HCT116 (cell line): Measurements from ENCODE around the gene PITPNC1. TPM values are rescaled to one million over a fixed set of nuclear protein-coding genes. Genes with fewer than 3 reads are reported as not detected.
A peak's percentile ranks its signal among the peaks of the same experiment; 100 is the strongest.

Experiments
- ATAC-seq: fragments of 200-7000 bp; cut with Tn5 transposase; 2 replicates; pipeline ENCODE4 v1.9.1; 2020; ENCODE audit warnings: mild to moderate bottlenecking, moderate library complexity
- BruUV-seq: library from RNA; stranded (reverse); fragments of 400-500 nt; replicated peaks from 2 replicates; lab custom pipeline; 2021; lab: Mats Ljungman, UMichigan
- CTCF ChIA-PET: fragments of 300-600 bp; sonication (Branson Sonifier 250); formaldehyde crosslinking; loops from one replicate; lab custom pipeline; 2021; ENCODE audit warnings: antibody characterized with exemption; lab: Charles Lee
- POLR2A ChIA-PET: fragments of 300-600, 350-600 bp; sonication (Branson Sonifier 250); formaldehyde crosslinking; loops from one replicate; lab custom pipeline; 2021; ENCODE audit warnings: antibody characterized with exemption; lab: Charles Lee
- RAD21 ChIA-PET, 2 experiments: fragments of 300-600 bp; sonication (Branson Sonifier 250); formaldehyde crosslinking; loops; one replicate each; lab custom pipeline; 2023; ENCODE audit warnings: low total read pairs in 2 of 2; ENCODE audit not compliant: uncharacterized antibody in 2 of 2, unreplicated experiment in 2 of 2, low non-redundant PET in 1 of 2; lab: Charles Lee
- DNase-seq: peaks from one replicate; pipeline ENCODE4 v3.0.0-alpha.2; 2010; ENCODE audit warnings: low read depth, low spot score
- H2AFZ ChIP-seq: fragments of 200-600 bp; shearing (Covaris generic), sonication (generic); 2 replicates; pipeline ENCODE4 v1.6.1; 2017; ENCODE audit warnings: low read depth, mixed run types, mixed read lengths, antibody characterized with exemption, low read length; ENCODE audit not compliant: poor library complexity, severe bottlenecking
- H3K27ac ChIP-seq: 2 replicates; pipeline ENCODE4 v1.5.1; 2012; ENCODE audit warnings: low read depth, low read length
- H3K27me3 ChIP-seq: fragments of 200-600 bp; sonication (generic); 2 replicates; pipeline ENCODE4 v1.6.1; 2016; ENCODE audit warnings: mixed run types, low read length, mixed read lengths; ENCODE audit not compliant: insufficient read depth
- H3K36me3 ChIP-seq, 2 experiments: fragments of 200-500 bp in 1 of 2; fragments of 200-600 bp in 1 of 2; sonication (Bioruptor generic) in 1 of 2; sonication (generic) in 1 of 2; 2 replicates each; pipeline versions ENCODE4 v1.5.1 to v1.6.1; 2014 to 2016; ENCODE audit warnings: low read length in 2 of 2, inconsistent platforms in 1 of 2, mixed read lengths in 1 of 2, mixed run types in 1 of 2; ENCODE audit not compliant: insufficient read depth in 2 of 2, control insufficient read depth in 1 of 2
- H3K4me1 ChIP-seq, 2 experiments: fragments of 200-600 bp in 1 of 2; sonication (generic) in 1 of 2; 2 replicates each; pipeline versions ENCODE4 v1.5.1 to v1.6.1; 2012 to 2017; ENCODE audit warnings: low read length in 2 of 2, inconsistent platforms in 1 of 2, mild to moderate bottlenecking in 1 of 2, mixed read lengths in 1 of 2, mixed run types in 1 of 2, moderate library complexity in 1 of 2; ENCODE audit not compliant: insufficient read depth in 2 of 2, control insufficient read depth in 1 of 2
- H3K4me2 ChIP-seq: fragments of 200-600 bp; sonication (generic); 2 replicates; pipeline ENCODE4 v1.6.1; 2017; ENCODE audit warnings: mixed run types, low read length, mixed read lengths
- H3K4me3 ChIP-seq, 2 experiments: fragments of 200-600 bp in 1 of 2; sonication (generic) in 1 of 2; replicated peaks in 1 of 2; 2 replicates each; pipeline ENCODE4 v1.5.1; 2011 to 2016; ENCODE audit warnings: low read length in 2 of 2, control low read depth in 1 of 2, low read depth in 1 of 2, mild to moderate bottlenecking in 1 of 2, mixed read lengths in 1 of 2, mixed run types in 1 of 2
- H3K79me2 ChIP-seq: fragments of 200-600 bp; sonication (generic); 2 replicates; pipeline ENCODE4 v1.6.1; 2017; ENCODE audit warnings: mild to moderate bottlenecking, mixed run types, low read length, moderate library complexity, mixed read lengths; ENCODE audit not compliant: insufficient read depth
- H3K9ac ChIP-seq: fragments of 200-600 bp; sonication (generic); 2 replicates; pipeline ENCODE4 v1.6.1; 2016; ENCODE audit warnings: low read length, mixed read lengths
- H3K9me2 ChIP-seq: fragments of 200-600 bp; sonication (generic), shearing (Covaris generic); 2 replicates; pipeline ENCODE4 v1.6.1; 2017; ENCODE audit warnings: mixed run types, mild to moderate bottlenecking, moderate library complexity; ENCODE audit not compliant: insufficient read depth
- H3K9me3 ChIP-seq, 2 experiments: fragments of 200-500 bp in 1 of 2; fragments of 200-600 bp in 1 of 2; sonication (Bioruptor generic) in 1 of 2; sonication (generic) in 1 of 2; 2 replicates each; pipeline ENCODE4 v1.6.1; 2014 to 2017; ENCODE audit warnings: low read length in 2 of 2, mixed read lengths in 2 of 2, inconsistent platforms in 1 of 2, low read depth in 1 of 2, mild to moderate bottlenecking in 1 of 2, mixed run types in 1 of 2, moderate library complexity in 1 of 2; ENCODE audit not compliant: control insufficient read depth in 1 of 2, insufficient read depth in 1 of 2
- H4K20me1 ChIP-seq: fragments of 200-600 bp; sonication (generic), shearing (Covaris generic); 2 replicates; pipeline ENCODE4 v1.6.1; 2017; ENCODE audit warnings: mixed run types, mild to moderate bottlenecking, moderate library complexity; ENCODE audit not compliant: insufficient read depth
- RAD21 ChIP-seq: IDR thresholded peaks from 2 replicates; pipeline ENCODE4 v1.6.1; 2012; ENCODE audit warnings: low read depth, mild to moderate bottlenecking
- SIN3A ChIP-seq: IDR thresholded peaks from 2 replicates; pipeline ENCODE4 v1.6.1; 2012; ENCODE audit warnings: low read depth
- SRF ChIP-seq: IDR thresholded peaks from 2 replicates; pipeline ENCODE4 v1.6.1; 2012; ENCODE audit warnings: low read depth
- intact Hi-C: fragments of 100-400 bp; cut with micrococcal nuclease; formaldehyde crosslinking; loops from 2 replicates; pipeline ENCODE4 v1.10.0; 2022
- total RNA-seq: library from RNA; stranded (reverse); gene quantifications from one replicate; pipeline ENCODE4 v1.2.1, GENCODE V29; 2021; ENCODE audit not compliant: unreplicated experiment
- TF ChIP-seq, protein P1 (sequence below), 3 experiments: fragments of 200-600 bp in 1 of 3; sonication (generic) in 1 of 3; IDR thresholded peaks in 2 of 3; conservative IDR thresholded peaks in 1 of 3; 2 replicates each; pipeline ENCODE4 v1.5.1; 2012 to 2017; ENCODE audit warnings: low read depth in 2 of 3, low read length in 2 of 3, antibody characterized with exemption in 1 of 3, borderline replicate concordance in 1 of 3, control low read depth in 1 of 3, mild to moderate bottlenecking in 1 of 3, mixed read lengths in 1 of 3, mixed run types in 1 of 3, moderate library complexity in 1 of 3; ENCODE audit not compliant: insufficient read depth in 1 of 3

Gene PITPNC1
- total RNA-seq, 1 experiment from 2014 or later, result 41.9 TPM

DNA sequence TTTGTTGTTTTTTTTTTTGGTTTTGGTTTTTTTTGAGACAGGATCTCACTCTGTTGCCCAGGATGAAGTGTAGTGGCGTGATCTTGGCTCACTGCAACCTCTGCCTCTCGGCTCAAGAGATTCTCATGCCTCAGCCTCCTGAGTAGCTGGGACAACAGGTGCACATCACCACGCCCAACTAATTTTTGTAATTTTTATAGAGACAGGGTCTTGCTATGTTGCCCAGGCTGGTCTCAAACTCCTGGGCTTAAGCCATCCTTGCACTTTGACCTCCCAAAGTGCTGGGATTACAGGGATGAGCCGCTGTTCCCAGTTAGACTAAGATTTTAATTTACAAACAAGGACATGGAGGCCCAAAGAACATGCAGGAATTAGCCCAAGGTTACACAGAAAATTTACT is 248.9 kb downstream of the PITPNC1 start:
- Histone ChIP-seq H3K27me3 (no peaks in the 10 kb centered on the region), H3K9me3 (no peaks in the 10 kb centered on the region), H4K20me1 (no peaks in the 10 kb centered on the region), H2AFZ (no peak overlapping the region), H3K27ac (no peak overlapping the region), H3K4me1 (no peaks in the 10 kb centered on the region), H3K79me2 (no peaks in the 10 kb centered on the region), H3K4me3 (no peak overlapping the region), H3K36me3 (no peaks in the 10 kb centered on the region), H3K9me2 (no peaks in the 10 kb centered on the region), H3K4me2 (no peak overlapping the region), H3K9ac (no peak overlapping the region)
- intact Hi-C loops, result no loop called here
- no peak for ATAC-seq
- no peak for TF ChIP-seq SRF
- no peak for DNase-seq
- CTCF ChIA-PET, result no interaction called here
- RAD21 ChIA-PET, result no interaction called here
- POLR2A ChIA-PET, result no interaction called here
- no TSS peak for BruUV-seq

DNA sequence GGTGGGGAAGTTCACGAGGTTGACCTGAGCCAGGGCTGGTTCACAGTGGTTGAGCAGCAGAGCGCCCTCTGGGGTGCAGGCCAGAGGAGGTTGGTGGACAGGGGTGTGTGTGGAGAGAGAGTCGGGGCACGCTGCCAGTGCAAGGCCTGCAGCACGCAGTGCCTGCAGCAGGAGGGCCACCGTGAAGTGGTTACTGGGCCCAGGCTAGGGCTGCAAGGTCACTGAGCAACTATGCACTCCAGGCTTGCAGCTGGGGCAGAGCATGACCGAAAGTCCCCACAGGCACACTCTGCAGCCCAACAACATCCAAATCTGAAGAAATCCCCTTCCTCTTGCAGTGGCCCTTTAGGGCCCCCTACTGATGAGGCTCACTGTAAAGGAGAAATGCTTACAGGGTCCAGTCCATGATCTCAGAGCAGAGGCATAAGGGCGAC is 251.5 kb downstream of the PITPNC1 start:
- no peak overlapping the region for H3K4me3 ChIP-seq
- ChIA-PET RAD21 (interaction anchor here in 1 of 2 experiments (1.2 kb wide), 1 partner anchor 254 kb away, joined by 5 read pairs; no protein-coding TSS in a partner anchor), CTCF (interaction anchor here (0.5 to 1.7 kb wide), 4 partner anchors 78 to 254 kb away, joined by 3 to 9 read pairs (median 4); no protein-coding TSS in a partner anchor), POLR2A (interaction anchor here (1.3 kb wide), 1 partner anchor 9 kb away, joined by 3 read pairs; no protein-coding TSS in a partner anchor)
- H3K4me2 ChIP-seq, result no peak overlapping the region
- H3K9me3 ChIP-seq, result no peaks in the 10 kb centered on the region
- intact Hi-C loops, result loop anchor here (2.0 kb wide), 1 partner anchor 250 kb away; no protein-coding TSS in a partner anchor
- DNase-seq, result no peak
- H3K9me2 ChIP-seq, result no peaks in the 10 kb centered on the region
- peak; percentile 76 for ATAC-seq
- H3K36me3 ChIP-seq, result no peaks in the 10 kb centered on the region
- H4K20me1 ChIP-seq, result no peaks in the 10 kb centered on the region
- no peak overlapping the region for H3K9ac ChIP-seq
- H3K79me2 ChIP-seq, result no peaks in the 10 kb centered on the region
- H3K27me3 ChIP-seq, result no peaks in the 10 kb centered on the region
- TF ChIP-seq, protein P1, sequence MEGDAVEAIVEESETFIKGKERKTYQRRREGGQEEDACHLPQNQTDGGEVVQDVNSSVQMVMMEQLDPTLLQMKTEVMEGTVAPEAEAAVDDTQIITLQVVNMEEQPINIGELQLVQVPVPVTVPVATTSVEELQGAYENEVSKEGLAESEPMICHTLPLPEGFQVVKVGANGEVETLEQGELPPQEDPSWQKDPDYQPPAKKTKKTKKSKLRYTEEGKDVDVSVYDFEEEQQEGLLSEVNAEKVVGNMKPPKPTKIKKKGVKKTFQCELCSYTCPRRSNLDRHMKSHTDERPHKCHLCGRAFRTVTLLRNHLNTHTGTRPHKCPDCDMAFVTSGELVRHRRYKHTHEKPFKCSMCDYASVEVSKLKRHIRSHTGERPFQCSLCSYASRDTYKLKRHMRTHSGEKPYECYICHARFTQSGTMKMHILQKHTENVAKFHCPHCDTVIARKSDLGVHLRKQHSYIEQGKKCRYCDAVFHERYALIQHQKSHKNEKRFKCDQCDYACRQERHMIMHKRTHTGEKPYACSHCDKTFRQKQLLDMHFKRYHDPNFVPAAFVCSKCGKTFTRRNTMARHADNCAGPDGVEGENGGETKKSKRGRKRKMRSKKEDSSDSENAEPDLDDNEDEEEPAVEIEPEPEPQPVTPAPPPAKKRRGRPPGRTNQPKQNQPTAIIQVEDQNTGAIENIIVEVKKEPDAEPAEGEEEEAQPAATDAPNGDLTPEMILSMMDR (IDR thresholded peaks at IDR 0.05 in 2 of 3, conservative IDR thresholded peaks at IDR 0.05 in 1 of 3; ENCODE audit: borderline replicate concordance in 1 of 3, insufficient read depth in 1 of 3, low read depth in 2 of 3, low read length in 2 of 3), result peak; percentile 24 to 36 (median 28); a peak in 3 of 6 replicates
- TF ChIP-seq SIN3A, result no peak
- peak; percentile 48 for TF ChIP-seq RAD21
- H2AFZ ChIP-seq, result no peak overlapping the region
- H3K27ac ChIP-seq, result no peak overlapping the region
- BruUV-seq, result no TSS peak
- H3K4me1 ChIP-seq, result no peaks in the 10 kb centered on the region
